Measurements from ENCODE around the gene TBC1D13. TPM values are rescaled to one million over a fixed set of nuclear protein-coding genes. Genes with fewer than 3 reads are reported as not detected.

The TBC1D13 gene
- total RNA-seq, 1 experiment from 2014 or later: 21.6 TPM

GRCh38 chr9:128819716-128820664 lies 32.9 kb downstream of the TBC1D13 start (continued):
- TF ChIP-seq, protein P1, sequence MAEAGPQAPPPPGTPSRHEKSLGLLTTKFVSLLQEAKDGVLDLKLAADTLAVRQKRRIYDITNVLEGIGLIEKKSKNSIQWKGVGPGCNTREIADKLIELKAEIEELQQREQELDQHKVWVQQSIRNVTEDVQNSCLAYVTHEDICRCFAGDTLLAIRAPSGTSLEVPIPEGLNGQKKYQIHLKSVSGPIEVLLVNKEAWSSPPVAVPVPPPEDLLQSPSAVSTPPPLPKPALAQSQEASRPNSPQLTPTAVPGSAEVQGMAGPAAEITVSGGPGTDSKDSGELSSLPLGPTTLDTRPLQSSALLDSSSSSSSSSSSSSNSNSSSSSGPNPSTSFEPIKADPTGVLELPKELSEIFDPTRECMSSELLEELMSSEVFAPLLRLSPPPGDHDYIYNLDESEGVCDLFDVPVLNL (CRISPR knock-in tag; IDR thresholded peaks at IDR 0.05; ENCODE audit: borderline replicate concordance, low read depth): no peak
- TF ChIP-seq, protein P2, sequence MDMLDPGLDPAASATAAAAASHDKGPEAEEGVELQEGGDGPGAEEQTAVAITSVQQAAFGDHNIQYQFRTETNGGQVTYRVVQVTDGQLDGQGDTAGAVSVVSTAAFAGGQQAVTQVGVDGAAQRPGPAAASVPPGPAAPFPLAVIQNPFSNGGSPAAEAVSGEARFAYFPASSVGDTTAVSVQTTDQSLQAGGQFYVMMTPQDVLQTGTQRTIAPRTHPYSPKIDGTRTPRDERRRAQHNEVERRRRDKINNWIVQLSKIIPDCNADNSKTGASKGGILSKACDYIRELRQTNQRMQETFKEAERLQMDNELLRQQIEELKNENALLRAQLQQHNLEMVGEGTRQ (CRISPR knock-in tag; IDR thresholded peaks at IDR 0.05): no peak
- TF ChIP-seq ZNF138 (CRISPR knock-in tag; conservative IDR thresholded peaks at IDR 0.05) (no peak), IRF2 (CRISPR knock-in tag; IDR thresholded peaks at IDR 0.05; ENCODE audit: borderline replicate concordance, low read depth) (no peak), NFATC4 (CRISPR knock-in tag; IDR thresholded peaks at IDR 0.05) (no peak), HMGXB4 (CRISPR knock-in tag; IDR thresholded peaks at IDR 0.05) (no peak), SP1 (CRISPR knock-in tag; conservative IDR thresholded peaks at IDR 0.05) (no peak)

DNA sequence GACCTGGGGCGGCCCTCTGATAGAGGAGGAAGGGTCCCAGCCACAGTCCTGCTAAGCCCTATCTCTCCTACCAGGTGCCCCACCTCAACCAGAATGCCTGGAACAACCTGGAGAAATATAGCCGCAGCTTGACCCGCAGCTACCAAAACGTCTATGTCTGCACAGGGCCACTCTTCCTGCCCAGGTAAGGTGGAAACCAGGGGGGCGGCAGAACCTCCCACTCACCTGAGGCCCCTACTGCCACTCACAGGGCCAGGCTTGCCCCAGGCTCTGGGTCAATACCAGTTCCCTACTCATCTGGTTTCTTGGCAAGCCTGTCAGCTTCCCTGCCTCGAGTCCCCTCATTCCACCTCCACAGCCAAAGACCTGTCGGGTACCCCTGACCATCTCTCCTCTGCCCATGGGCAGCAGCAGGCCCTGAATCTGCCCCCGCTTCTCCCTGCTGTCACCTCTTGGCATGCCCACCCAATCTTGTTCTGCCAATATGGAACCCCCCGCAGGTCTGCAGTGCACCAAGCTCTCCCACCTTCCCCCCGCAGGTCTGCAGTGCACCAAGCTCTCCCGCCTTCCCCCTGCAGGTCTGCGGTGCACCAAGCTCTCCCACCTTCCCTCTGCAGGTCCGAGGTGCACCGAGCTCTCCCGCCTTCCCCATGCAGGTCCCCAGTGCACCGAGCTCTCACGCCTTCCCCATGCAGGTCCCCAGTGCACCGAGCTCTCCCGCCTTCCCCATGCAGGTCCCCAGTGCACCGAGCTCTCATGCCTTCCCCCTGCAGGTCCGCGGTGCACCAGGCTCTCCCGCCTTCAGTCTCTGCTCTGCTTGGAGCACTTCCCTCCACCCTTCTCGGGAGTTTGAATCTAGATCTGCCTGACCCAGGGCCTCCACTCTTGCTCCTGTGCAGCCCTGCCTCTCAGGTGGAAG lies 33.9 kb downstream of the TBC1D13 start:
- no peaks in the 10 kb centered on the region for H3K27me3 Mint-ChIP-seq (ENCODE audit: low read depth)
- H3K36me3 Mint-ChIP-seq: peaks cover 33% of the 10 kb centered on the region
- peaks cover 3% of the 10 kb centered on the region for H3K4me1 Mint-ChIP-seq
- DNase-seq (ENCODE audit: low spot score) (no peak), ATAC-seq (no peak)
- no peak overlapping the region for H3K27ac Mint-ChIP-seq
- ChIA-PET CTCF (interaction anchor here (1.2 to 3.3 kb wide), 5 partner anchors 9 to 96 kb away, joined by 3 to 40 read pairs (median 13); partner anchors contain the start of gene SPOUT1), POLR2A (no interaction called here)
- TF ChIP-seq ZNF671 (CRISPR knock-in tag; IDR thresholded peaks at IDR 0.05): no peak
- H3K4me3 Mint-ChIP-seq: no peak overlapping the region
- H3K9me3 Mint-ChIP-seq: no peaks in the 10 kb centered on the region

DNA sequence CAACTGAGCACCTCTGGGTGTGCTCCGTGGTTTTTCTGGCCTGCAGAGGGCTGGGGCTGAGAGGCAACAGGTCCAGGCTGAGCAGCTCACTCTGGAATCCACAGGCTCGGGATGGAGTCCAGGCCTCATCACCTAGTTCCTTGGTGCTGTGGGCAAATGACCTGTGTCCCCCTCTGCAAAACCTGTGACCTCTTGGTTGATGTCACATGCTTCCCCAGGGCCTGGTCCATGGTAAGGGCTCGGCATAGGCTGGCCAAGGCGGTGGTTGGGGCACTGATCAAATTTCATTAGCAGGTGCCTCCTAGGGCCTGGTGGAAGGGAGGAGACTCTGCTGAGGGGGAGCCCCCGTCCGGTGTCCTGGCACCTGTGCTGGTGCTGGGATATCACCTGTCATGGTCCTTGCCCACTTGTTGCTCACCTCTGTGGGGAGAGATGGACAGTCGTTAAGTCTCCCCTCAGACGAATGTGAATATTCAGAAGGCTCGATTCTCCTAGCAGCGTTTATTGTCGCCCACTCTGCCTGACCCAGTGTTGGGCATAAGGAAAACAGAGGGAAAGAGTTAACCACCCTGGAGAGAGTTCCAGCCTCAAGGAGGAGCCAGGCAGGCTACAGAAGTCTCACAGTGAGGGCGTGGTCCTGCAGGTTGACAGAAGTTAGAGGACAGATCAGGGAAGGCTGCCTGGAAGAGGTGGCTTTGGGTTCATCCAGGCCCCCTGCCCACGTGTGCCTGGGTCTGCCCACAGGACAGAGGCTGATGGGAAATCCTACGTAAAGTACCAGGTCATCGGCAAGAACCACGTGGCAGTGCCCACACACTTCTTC lies 34.7 kb downstream of the TBC1D13 start:
- ChIA-PET CTCF (interaction anchor here (1.2 kb wide), 1 partner anchor 8 kb away, joined by 4 read pairs; the partner anchor contains the start of gene SPOUT1), POLR2A (no interaction called here)
- H3K27me3 Mint-ChIP-seq (ENCODE audit: low read depth): no peaks in the 10 kb centered on the region
- H3K36me3 Mint-ChIP-seq: peaks cover 39% of the 10 kb centered on the region
- H3K27ac Mint-ChIP-seq: no peak overlapping the region
- H3K4me1 Mint-ChIP-seq: peaks cover 3% of the 10 kb centered on the region
- no peak overlapping the region for H3K4me3 Mint-ChIP-seq
- DNase-seq (ENCODE audit: low spot score) (no peak), ATAC-seq (no peak)
- H3K9me3 Mint-ChIP-seq: no peaks in the 10 kb centered on the region
- TF ChIP-seq GRHL2 (CRISPR knock-in tag; IDR thresholded peaks at IDR 0.05; ENCODE audit: insufficient replicate concordance, severe bottlenecking) (no peak), FOXK1 (CRISPR knock-in tag; IDR thresholded peaks at IDR 0.05) (no peak), ZBTB21 (CRISPR knock-in tag; IDR thresholded peaks at IDR 0.05; ENCODE audit: borderline replicate concordance) (no peak), ELF4 (CRISPR knock-in tag; IDR thresholded peaks at IDR 0.05; ENCODE audit: low read depth) (no peak), ZNF219 (CRISPR knock-in tag; IDR thresholded peaks at IDR 0.05; ENCODE audit: borderline replicate concordance) (no peak), CREB1 (CRISPR knock-in tag; IDR thresholded peaks at IDR 0.05) (no peak), CDX4 (CRISPR knock-in tag; IDR thresholded peaks at IDR 0.05; ENCODE audit: borderline replicate concordance) (no peak), ATF3 (CRISPR knock-in tag; conservative IDR thresholded peaks at IDR 0.05) (no peak), EMX1 (CRISPR knock-in tag; IDR thresholded peaks at IDR 0.05) (no peak), OVOL2 (CRISPR knock-in tag; IDR thresholded peaks at IDR 0.05; ENCODE audit: borderline replicate concordance) (no peak), NFE2L1 (CRISPR knock-in tag; IDR thresholded peaks at IDR 0.05) (no peak), MYBL2 (CRISPR knock-in tag; IDR thresholded peaks at IDR 0.05) (no peak), IRF2 (CRISPR knock-in tag; IDR thresholded peaks at IDR 0.05; ENCODE audit: borderline replicate concordance, low read depth) (no peak), JUN (CRISPR knock-in tag; IDR thresholded peaks at IDR 0.05) (no peak)

All from WTC11 (cell line).